ENCODE measurements around the gene CCDC197. TPM values are rescaled to one million over a fixed set of nuclear protein-coding genes. Genes with fewer than 3 reads are reported as not detected.

The CCDC197 gene
- total and polyA plus RNA-seq, 8 donors, result not detected

- Histone ChIP-seq H3K36me3 (peaks cover 0 to 33% (median 11%) of the 10 kb centered on the region in 4 donors), H3K4me1 (peaks cover 22 to 64% (median 41%) of the 10 kb centered on the region in 4 donors), H3K4me3 (no peak overlapping the region), H3K27me3 (no peaks in the 10 kb centered on the region), H3K9me3 (no peaks in the 10 kb centered on the region), H3K27ac (peak overlapping the region in 2 of 5 donors; percentile 44 to 78)
- no peak for TF ChIP-seq POLR2AphosphoS5 (IDR thresholded peaks at IDR 0.05)
- TF ChIP-seq CTCF (IDR thresholded peaks at IDR 0.05), result no peak
- no peak for TF ChIP-seq EP300 (IDR thresholded peaks at IDR 0.05)
- TF ChIP-seq POLR2A (IDR thresholded peaks at IDR 0.05), result no peak
- intact Hi-C loops (cut with DNase I; ENCODE audit: low total_unique reads), result no loop called here
- WGBS, 5 donors, result 65 to 85% (median 81%) methylated on average over 3 of the region's 3 CpGs
- DNase-seq, result no peak
Observed at GRCh38 chr14:93952829-93953228, 44.3 kb upstream of the CCDC197 start.

GRCh38 chr14:93953263-93953662 lies 43.8 kb upstream of the CCDC197 start:
- peaks cover 25 to 68% (median 45%) of the 10 kb centered on the region in 4 donors for H3K4me1 ChIP-seq
- peaks cover 0 to 31% (median 9%) of the 10 kb centered on the region in 4 donors for H3K36me3 ChIP-seq
- intact Hi-C loops (cut with DNase I; ENCODE audit: low total_unique reads), result no loop called here
- TF ChIP-seq POLR2AphosphoS5 (IDR thresholded peaks at IDR 0.05), result no peak
- no peak for TF ChIP-seq CTCF (IDR thresholded peaks at IDR 0.05)
- no peak for TF ChIP-seq POLR2A (IDR thresholded peaks at IDR 0.05)
- no peak for TF ChIP-seq EP300 (IDR thresholded peaks at IDR 0.05)
- peak overlapping the region in 3 of 5 donors; percentile 69 to 80 (median 78) for H3K27ac ChIP-seq
- H3K4me3 ChIP-seq, result no peak overlapping the region
- 67 to 82% (median 70%) methylated on average over 12 to 14 of the region's 14 CpGs for WGBS, 5 donors
- no peaks in the 10 kb centered on the region for H3K27me3 ChIP-seq
- H3K9me3 ChIP-seq, result no peaks in the 10 kb centered on the region
- DNase-seq, result peak in 1 of 2 donors; percentile 31

- Histone ChIP-seq H3K9me3 (no peaks in the 10 kb centered on the region), H3K4me1 (peaks cover 29 to 75% (median 52%) of the 10 kb centered on the region in 4 donors), H3K27ac (peak overlapping the region in 4 of 5 donors; percentile 67 to 80 (median 74)), H3K36me3 (peaks cover 0 to 24% (median 6%) of the 10 kb centered on the region in 4 donors), H3K27me3 (no peaks in the 10 kb centered on the region), H3K4me3 (peak overlapping the region in 2 of 4 donors; percentile 2 to 3)
- TF ChIP-seq EP300 (IDR thresholded peaks at IDR 0.05) (no peak), POLR2AphosphoS5 (IDR thresholded peaks at IDR 0.05) (no peak), POLR2A (IDR thresholded peaks at IDR 0.05) (no peak), CTCF (IDR thresholded peaks at IDR 0.05) (no peak)
- intact Hi-C loops (cut with DNase I; ENCODE audit: low total_unique reads), result no loop called here
- 86 to 88% (median 87%) methylated on average over 15 to 18 of the region's 18 CpGs for WGBS, 5 donors
- DNase-seq, result no peak
Observed at GRCh38 chr14:93953739-93954515, 43.2 kb upstream of the CCDC197 start.

GRCh38 chr14:93954516-93954830 lies 42.6 kb upstream of the CCDC197 start:
- intact Hi-C loops (cut with DNase I; ENCODE audit: low total_unique reads), result no loop called here
- Histone ChIP-seq H3K36me3 (peaks cover 0 to 19% (median 6%) of the 10 kb centered on the region in 4 donors), H3K27ac (peak overlapping the region in 4 of 5 donors; percentile 67 to 80 (median 74)), H3K4me3 (peak overlapping the region in 2 of 4 donors; percentile 2 to 3), H3K4me1 (peaks cover 35 to 80% (median 57%) of the 10 kb centered on the region in 4 donors), H3K9me3 (no peaks in the 10 kb centered on the region), H3K27me3 (no peaks in the 10 kb centered on the region)
- no peak for DNase-seq
- TF ChIP-seq CTCF (IDR thresholded peaks at IDR 0.05), result no peak
- TF ChIP-seq POLR2AphosphoS5 (IDR thresholded peaks at IDR 0.05), result no peak
- no peak for TF ChIP-seq POLR2A (IDR thresholded peaks at IDR 0.05)
- no peak for TF ChIP-seq EP300 (IDR thresholded peaks at IDR 0.05)
- WGBS, 5 donors, result 72 to 91% (median 85%) methylated on average over 3 to 4 of the region's 4 CpGs

Data from stomach (tissue), 9 donors.